Stimulated activated CD4-positive, alpha-beta T cell treated with anti-CD3 and anti-CD28 coated beads, Interleukin-4, amount 100 ng/mL, for 24 hours (primary cell): ENCODE results near the gene SFXN4.
"Not testable (repeated sequence)": the region's sequence is repeated elsewhere in the genome, so short reads cannot be mapped to it uniquely, and the experiment has no call there.

Source experiments
- DNase-seq: peaks from one replicate; pipeline ENCODE4 v3.0.0-alpha.2; 2020

SFXN4 gene

DNA sequence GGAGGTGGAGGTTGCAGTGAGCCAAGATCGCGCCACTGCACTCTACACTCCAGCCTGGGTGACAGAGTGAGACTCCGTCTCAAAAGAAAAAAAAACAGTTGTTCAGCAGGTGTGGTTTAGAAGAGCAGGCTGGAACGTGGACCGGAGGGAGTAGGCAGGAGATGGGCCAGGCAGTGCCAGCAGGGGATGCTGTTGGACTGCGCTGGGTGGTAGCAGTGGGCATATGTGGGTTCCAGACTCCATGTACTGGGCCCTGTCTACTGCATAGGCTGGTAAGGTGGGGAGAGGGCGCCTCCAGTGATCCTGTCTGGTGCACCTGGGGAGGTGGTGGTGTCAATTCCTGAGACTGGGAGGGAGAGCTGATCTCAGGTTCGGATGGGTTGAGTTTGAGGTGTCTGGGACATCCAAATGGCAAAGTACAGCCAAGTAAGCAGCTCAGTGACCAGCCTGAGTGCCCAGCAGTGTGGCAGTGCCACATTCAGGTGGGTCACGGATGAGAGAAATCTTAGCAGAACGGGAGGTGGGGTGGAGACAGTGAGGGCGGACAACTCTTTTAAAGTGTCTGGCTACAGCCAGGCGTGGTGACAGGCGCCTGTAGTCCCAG lies 25.9 kb downstream of the SFXN4 start:
- peak; percentile 46 for DNase-seq

DNA sequence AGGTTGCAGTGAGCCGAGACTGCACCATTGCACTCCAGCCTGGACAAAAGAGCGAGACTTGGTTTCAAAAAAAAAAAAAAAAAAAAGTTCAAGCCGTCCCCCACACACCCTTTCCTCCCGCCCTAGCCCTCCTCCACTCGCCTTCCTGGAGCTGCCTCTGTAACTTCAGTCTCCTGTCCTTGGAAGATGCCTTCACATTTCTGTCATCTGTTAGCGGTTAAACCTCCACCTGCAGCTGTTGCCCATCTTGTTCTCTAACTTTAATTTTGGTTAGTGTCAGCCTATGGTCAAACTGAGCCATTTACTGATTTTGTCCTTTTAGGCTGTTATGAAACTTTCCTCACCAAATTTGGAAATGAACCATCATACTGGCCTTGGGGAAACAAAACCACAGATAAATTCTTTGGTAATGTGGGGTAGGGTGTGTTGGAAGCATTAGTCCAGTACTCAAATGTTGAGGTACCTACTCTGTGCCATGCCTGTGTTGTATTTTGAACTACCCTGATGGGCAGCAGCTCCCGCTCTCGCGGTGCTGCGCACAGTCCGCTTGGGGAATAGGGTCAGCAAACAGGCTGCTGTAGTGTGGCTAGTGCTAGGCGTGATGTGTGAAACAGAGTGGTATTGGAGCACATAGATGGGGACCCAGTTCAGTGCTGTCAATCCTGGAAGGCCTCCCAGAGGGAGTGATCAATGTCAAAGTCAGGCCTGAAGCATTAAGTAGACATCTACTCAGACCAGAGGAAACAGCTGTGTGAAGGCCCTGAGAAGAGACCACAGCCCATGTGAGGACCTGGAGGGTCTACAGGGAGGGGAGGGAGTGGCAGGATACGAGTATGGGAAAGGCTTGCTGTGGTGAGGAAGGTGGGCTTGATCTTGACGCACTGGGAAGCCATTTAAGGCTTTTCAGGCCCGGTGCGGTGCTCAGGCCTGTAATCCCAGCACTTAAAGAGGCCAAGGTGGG lies 26.9 kb downstream of the SFXN4 start:
- DNase-seq: no peak

- not testable (repeated sequence) for DNase-seq
Measured at GRCh38 chr10:119137878-119138277, 27.6 kb downstream of the SFXN4 start.

GRCh38 chr10:119136084-119136483 lies 29.4 kb downstream of the SFXN4 start:
- no peak for DNase-seq

DNA sequence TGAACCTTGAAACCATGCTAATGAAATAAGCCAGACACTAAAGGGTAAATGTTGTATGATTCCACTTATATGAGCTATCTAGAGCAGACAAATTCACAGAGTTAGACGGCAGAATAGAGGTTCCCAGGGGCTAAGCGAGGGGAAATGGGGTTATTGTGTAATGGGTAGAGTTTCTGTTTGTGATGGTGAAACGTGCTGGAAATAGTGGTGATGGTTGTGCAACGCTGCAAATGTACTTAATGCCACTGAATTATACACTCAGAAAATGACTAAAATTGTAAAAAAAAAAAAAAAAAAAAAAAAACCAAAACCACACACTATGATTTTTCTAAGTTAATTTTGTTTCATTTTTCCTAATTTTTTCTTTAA lies 30.0 kb downstream of the SFXN4 start:
- DNase-seq: no peak

- peak; percentile 38 for DNase-seq
Measured at GRCh38 chr10:119133949-119134348, 31.6 kb downstream of the SFXN4 start.

DNA sequence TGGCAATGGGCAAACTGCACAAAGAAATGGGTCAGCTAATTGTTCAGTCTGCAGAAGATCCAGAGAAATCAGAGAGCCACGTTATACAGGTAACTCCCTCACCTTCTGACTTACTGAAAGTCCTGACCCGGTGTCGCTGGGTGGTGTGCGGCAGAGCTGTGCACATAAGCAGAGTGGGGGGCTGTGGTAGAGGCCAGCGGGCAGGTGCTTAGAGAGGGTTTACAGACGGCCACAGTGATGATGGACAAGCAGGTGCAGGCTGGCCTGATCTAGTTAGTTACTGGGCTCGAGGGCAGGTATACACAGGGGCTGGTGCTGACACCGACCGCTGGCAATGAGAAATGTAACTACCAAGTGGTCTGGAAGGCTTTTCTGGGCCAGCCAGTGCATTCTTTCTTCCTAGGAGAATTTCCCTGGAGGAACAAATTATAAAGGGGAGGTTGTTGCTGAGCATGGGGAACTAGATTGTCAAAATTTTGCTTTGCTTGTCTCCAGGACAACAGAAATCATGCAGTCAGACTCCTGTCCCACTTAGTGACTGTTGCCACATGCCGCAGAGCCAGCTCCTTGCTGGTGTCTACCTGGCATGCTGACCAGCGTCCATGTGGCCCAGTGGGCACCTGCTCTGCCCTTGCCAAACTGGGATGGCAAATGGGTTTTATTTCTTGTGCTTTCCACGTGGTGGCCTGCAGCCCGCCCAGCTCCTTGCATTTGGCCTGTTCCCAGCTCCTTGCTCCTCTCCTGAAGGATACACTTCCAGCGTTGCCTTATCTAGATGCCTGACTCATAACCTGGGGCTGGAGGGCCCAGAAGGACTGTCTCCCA lies 32.8 kb downstream of the SFXN4 start:
- no peak for DNase-seq

GRCh38 chr10:119131512-119132240 lies 33.8 kb downstream of the SFXN4 start:
- peak; percentile 45 for DNase-seq

- no peak for DNase-seq
Measured at GRCh38 chr10:119129721-119130120, 35.8 kb downstream of the SFXN4 start.

DNA sequence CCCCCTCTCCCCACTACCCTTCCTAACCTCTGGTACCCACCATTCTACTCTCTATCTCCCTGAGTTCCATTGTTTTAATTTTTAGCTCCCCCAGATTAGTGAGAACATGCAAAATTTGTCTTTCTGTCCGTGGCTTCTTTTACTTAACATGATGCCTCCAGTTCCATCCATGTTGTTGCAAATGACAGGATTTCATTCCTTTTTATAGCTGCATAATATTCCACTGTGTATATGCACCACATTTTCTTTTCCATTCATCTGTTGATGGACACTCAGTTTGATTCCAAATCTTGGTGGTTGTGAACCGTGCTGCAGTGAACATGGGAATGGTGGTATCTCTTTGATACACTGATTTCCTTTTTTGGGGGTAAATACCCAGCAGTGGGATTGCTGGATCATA lies 39.6 kb downstream of the SFXN4 start:
- DNase-seq: no peak

GRCh38 chr10:119120875-119121274 lies 44.6 kb downstream of the SFXN4 start:
- DNase-seq: no peak

- DNase-seq: no peak
Measured at GRCh38 chr10:119120413-119120867, 45.1 kb downstream of the SFXN4 start.

DNA sequence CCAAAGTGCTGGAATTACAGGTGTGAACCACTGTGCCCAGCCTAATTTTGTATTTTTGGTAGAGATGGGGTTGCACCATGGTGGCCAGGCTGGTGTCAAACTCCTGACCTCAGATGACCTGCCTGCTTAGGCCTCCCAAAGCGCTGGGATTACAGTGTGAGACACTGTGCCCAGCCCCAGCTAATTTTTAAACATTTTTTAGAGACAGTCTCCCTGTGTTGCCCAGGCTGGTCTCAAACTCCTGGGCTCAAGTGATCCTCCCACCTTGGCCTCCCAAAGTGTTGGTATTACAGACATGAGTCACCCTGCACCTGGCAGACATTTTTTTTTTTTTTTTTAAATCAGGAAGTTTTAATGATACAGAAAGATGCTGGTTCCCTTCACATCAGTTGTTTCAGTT lies 46.1 kb downstream of the SFXN4 start:
- DNase-seq: no peak

- DNase-seq: no peak
Measured at GRCh38 chr10:119118231-119118630, 47.3 kb downstream of the SFXN4 start.

- no peak for DNase-seq
Measured at GRCh38 chr10:119116326-119116951, 49.1 kb downstream of the SFXN4 start.

DNA sequence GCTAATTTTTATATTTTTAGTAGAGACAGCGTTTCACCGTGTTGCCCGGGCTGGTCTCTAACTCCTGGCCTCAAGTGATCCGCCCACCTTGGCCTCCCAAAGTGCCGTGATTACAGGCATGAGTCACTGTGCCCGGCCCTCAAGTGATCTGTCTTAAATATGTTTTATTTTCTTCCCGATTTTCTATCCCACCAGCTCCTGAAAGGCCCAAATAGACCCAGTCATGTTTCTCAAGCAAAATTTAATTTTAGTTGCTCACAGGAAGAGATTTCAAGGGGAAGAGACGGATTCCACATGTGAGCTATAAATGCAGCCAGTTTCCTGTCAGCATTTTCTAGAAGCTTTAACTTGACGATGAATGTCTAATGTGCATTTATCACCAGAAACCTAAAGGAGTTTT lies 49.6 kb downstream of the SFXN4 start:
- no peak for DNase-seq

DNA sequence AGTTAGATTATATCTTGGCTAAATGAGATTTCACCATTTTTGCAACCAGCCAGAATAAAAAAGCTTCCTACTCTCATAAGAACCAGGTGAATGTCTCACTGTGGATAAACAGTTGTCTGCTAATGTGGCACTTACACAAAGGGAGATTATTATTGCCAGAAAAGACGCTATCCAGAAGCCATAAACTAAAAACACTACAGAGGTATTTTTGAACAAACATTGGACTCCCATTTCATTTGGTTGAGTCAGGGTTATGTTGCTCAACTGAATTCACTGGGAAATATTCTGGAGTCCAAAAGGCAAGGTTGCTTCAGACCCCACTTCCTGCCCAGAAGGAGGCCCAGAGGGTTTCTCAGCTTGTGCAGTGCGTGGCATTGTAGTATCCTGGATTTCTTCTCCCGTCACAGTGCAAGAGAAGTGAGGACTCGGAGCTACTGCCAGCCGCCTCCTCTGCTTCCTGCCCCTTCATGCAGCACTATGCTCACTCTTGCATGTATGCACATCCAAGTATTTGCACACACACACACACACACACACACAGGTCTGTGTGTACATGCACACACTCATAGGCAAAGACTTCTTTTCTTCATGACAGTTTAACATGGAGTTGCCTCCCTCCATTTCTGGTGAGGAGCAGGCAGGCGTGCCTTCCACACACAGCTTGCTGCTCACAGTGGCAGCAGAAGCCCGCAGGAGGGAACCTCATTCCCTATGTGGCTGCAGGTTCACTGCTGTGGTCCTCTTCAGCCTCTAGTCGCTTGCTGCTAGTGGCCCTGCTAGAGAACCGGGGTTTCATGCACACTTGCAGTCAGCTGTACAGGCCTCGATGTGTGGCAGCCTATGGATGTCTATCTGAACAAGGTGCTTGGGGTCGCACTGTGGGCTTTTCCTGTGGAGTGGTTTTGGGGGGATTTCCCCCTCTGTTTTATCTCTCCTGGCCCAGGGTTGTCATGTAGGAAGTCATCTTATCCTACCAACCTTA lies 51.5 kb downstream of the SFXN4 start:
- DNase-seq: no peak

DNA sequence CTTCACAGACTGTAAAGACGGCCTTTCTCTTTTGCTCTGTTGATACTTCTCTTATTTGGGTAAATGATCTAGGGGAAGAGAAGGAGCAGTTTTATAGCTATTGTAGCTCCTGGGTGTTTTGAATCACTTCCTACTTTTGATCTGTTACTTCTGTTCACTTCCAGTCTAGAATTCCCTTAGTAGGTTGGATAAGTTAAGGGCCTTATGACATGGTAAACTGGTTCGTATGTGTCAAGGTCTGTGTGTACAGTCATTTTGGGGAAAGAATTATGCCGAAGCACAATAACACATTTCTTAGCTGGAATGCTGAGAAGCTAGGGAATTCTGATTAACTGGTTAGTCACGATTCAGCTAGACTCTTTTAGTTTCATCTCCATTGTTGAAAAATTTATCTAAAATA lies 53.5 kb downstream of the SFXN4 start:
- no peak for DNase-seq

GRCh38 chr10:119107771-119108170 lies 57.7 kb downstream of the SFXN4 start:
- not testable (repeated sequence) for DNase-seq

GRCh38 chr10:119107106-119107505 lies 58.4 kb downstream of the SFXN4 start:
- not testable (repeated sequence) for DNase-seq

GRCh38 chr10:119105899-119106298 lies 59.6 kb downstream of the SFXN4 start:
- DNase-seq: not testable (repeated sequence)
